Posterior vena cava (tissue), 2 donors: ENCODE measurements around the gene CXADR. TPM values are rescaled to one million over a fixed set of nuclear protein-coding genes. Genes with fewer than 3 reads are reported as not detected.

Experiments used
- DNase-seq: peaks from one replicate; pipeline ENCODE4 v3.0.0-alpha.2; 2020; ENCODE audit warnings: low spot score
- intact Hi-C, 2 donors: fragments of 100-400 bp; cut with DNase I; formaldehyde crosslinking; loops; one replicate each; pipeline versions ENCODE4 v1.14.1 to v1.14.2; 2022 to 2023
- total RNA-seq, 2 donors: library from RNA; stranded (reverse); fragmentation: NEBNext Ultra II Directional; extraction: Animal tissue kit (Norgen Biotek cat#: 25700); gene quantifications; one replicate each; pipeline ENCODE4 v1.2.1, GENCODE V29; 2021
- donor health status: DM: yes; HTN: yes; CAD: no.
- donor health status: DM: yes; HTN: yes; CAD: no.

Gene CXADR
- total RNA-seq, 2 donors from 2014 or later = 0.09 to 0.24 TPM

GRCh38 chr21:17537299-17537698 lies 24.5 kb downstream of the CXADR start:
- intact Hi-C loops = no loop called here
- DNase-seq = no peak

GRCh38 chr21:17538576-17538975 lies 25.7 kb downstream of the CXADR start:
- no peak for DNase-seq

GRCh38 chr21:17539323-17539722 lies 26.5 kb downstream of the CXADR start:
- no peak for DNase-seq
- intact Hi-C loops = no loop called here

More at GRCh38 chr21:17538576-17538975, 25.7 kb downstream of the CXADR start:
- intact Hi-C loops = no loop called here

- intact Hi-C loops = no loop called here
Observed at GRCh38 chr21:17539743-17540341, 27.0 kb downstream of the CXADR start.

GRCh38 chr21:17540530-17540929 lies 27.7 kb downstream of the CXADR start:
- no peak for DNase-seq
- intact Hi-C loops = no loop called here

More at GRCh38 chr21:17539743-17540341, 27.0 kb downstream of the CXADR start:
- DNase-seq = no peak

GRCh38 chr21:17542371-17543011 lies 29.6 kb downstream of the CXADR start:
- intact Hi-C loops = no loop called here

GRCh38 chr21:17545007-17545406 lies 32.2 kb downstream of the CXADR start:
- no peak for DNase-seq
- intact Hi-C loops = no loop called here

More at GRCh38 chr21:17542371-17543011, 29.6 kb downstream of the CXADR start:
- no peak for DNase-seq

- DNase-seq = no peak
- intact Hi-C loops = no loop called here
Observed at GRCh38 chr21:17548262-17548661, 35.4 kb downstream of the CXADR start.

- intact Hi-C loops = no loop called here
- DNase-seq = no peak
Observed at GRCh38 chr21:17550671-17551308, 37.9 kb downstream of the CXADR start.

GRCh38 chr21:17552410-17552809 lies 39.6 kb downstream of the CXADR start:
- intact Hi-C loops = no loop called here

GRCh38 chr21:17554120-17554519 lies 41.3 kb downstream of the CXADR start:
- intact Hi-C loops = no loop called here
- DNase-seq = no peak

More at GRCh38 chr21:17552410-17552809, 39.6 kb downstream of the CXADR start:
- DNase-seq = no peak

GRCh38 chr21:17554679-17555465 lies 42.0 kb downstream of the CXADR start:
- intact Hi-C loops = no loop called here
- DNase-seq = no peak

- intact Hi-C loops = no loop called here
- no peak for DNase-seq
Observed at GRCh38 chr21:17560377-17561025, 47.7 kb downstream of the CXADR start.

GRCh38 chr21:17570786-17571185 lies 57.9 kb downstream of the CXADR start:
- intact Hi-C loops = no loop called here
- no peak for DNase-seq

- intact Hi-C loops = no loop called here
- no peak for DNase-seq
Observed at GRCh38 chr21:17572431-17572830, 59.6 kb downstream of the CXADR start.

GRCh38 chr21:17575076-17575475 lies 62.2 kb downstream of the CXADR start:
- intact Hi-C loops = no loop called here
- no peak for DNase-seq

- intact Hi-C loops = no loop called here
- no peak for DNase-seq
Observed at GRCh38 chr21:17576080-17576835, 63.4 kb downstream of the CXADR start.

GRCh38 chr21:17577701-17578100 lies 64.9 kb downstream of the CXADR start:
- no peak for DNase-seq
- intact Hi-C loops = no loop called here

GRCh38 chr21:17578162-17578561 lies 65.3 kb downstream of the CXADR start:
- intact Hi-C loops = no loop called here

More at GRCh38 chr21:17578162-17578561, 65.3 kb downstream of the CXADR start:
- DNase-seq = no peak
